Upper lobe of left lung (tissue), 6 donors: ENCODE measurements around the gene ARRDC3. TPM values are rescaled to one million over a fixed set of nuclear protein-coding genes. Genes with fewer than 3 reads are reported as not detected.

Experiments
- ATAC-seq, 2 donors: fragments of 200-7000 bp; cut with Tn5 transposase; one replicate each; pipeline ENCODE4 v1.9.1; 2022; ENCODE audit warnings: mild to moderate bottlenecking in 2 of 2, moderate library complexity in 2 of 2; ENCODE audit not compliant: low FRiP score in 2 of 2
- DNase-seq, 2 donors: peaks; one replicate each; pipeline ENCODE4 v3.0.0-alpha.2; 2019 to 2020
- H3K27ac ChIP-seq, 4 donors: fragments of 200-600 bp; sonication (generic); one replicate each; pipeline ENCODE4 v1.5.1; 2016 to 2019
- H3K27me3 ChIP-seq, 4 donors: fragments of 200-600 bp; sonication (generic); one replicate each; pipeline ENCODE4 v1.5.1; 2017 to 2019
- H3K36me3 ChIP-seq, 4 donors: fragments of 200-600 bp; sonication (generic); one replicate each; pipeline ENCODE4 v1.5.1; 2016 to 2019
- H3K4me1 ChIP-seq, 4 donors: fragments of 200-600 bp; sonication (generic); one replicate each; pipeline ENCODE4 v1.5.1; 2018 to 2019
- H3K4me3 ChIP-seq, 4 donors: fragments of 200-600 bp; sonication (generic); one replicate each; pipeline ENCODE4 v1.5.1; 2017 to 2019; ENCODE audit warnings: mild to moderate bottlenecking in 2 of 4, moderate library complexity in 1 of 4
- H3K9me3 ChIP-seq, 4 donors: fragments of 200-600 bp; sonication (generic); one replicate each; pipeline ENCODE4 v1.5.1; 2018 to 2019
- CTCF ChIP-seq, 6 experiments: fragments of 450-650 bp in 4 of 6; fragments of 200-600 bp in 2 of 6; sonication (generic) in 2 of 6; IDR thresholded peaks; one replicate each; pipeline ENCODE4 v1.5.1; 2016 to 2019; ENCODE audit warnings: antibody characterized with exemption in 6 of 6
- EP300 ChIP-seq, 4 donors: sonication (generic); formaldehyde crosslinking; IDR thresholded peaks; one replicate each; pipeline ENCODE4 v1.5.1; 2017; ENCODE audit warnings: antibody characterized with exemption in 4 of 4, control low read depth in 2 of 4
- POLR2A ChIP-seq, 4 donors: fragments of 450-650 bp; IDR thresholded peaks; one replicate each; pipeline ENCODE4 v1.5.1; 2016 to 2017; ENCODE audit warnings: antibody characterized with exemption in 4 of 4, mild to moderate bottlenecking in 2 of 4
- POLR2AphosphoS5 ChIP-seq, 2 donors: sonication (generic); formaldehyde crosslinking; IDR thresholded peaks; one replicate each; pipeline ENCODE4 v1.5.1; 2017; ENCODE audit warnings: antibody characterized with exemption in 2 of 2
- WGBS, 2 donors: methylation state at CpG; one replicate each; pipeline ENCODE4 v1.1.5; 2017 to 2018; 5-methylcytosine and 5-hydroxymethylcytosine counted together
- total RNA-seq, 6 donors: library from RNA; depleted of rRNA in 4 of 6; stranded (reverse); fragments of >200 nt in 4 of 6; gene quantifications; one replicate each; pipeline versions ENCODE4 v1.1.0 to v1.2.1, GENCODE V29; 2016 to 2021
- donor health status: DM: no; HTN: no; CAD: no; lungs with moderate emphysema.
- donor health status: DM: no; HTN: yes; CAD: no; lungs with severe emphysema.

The ARRDC3 gene
- total RNA-seq, 6 donors from 2014 or later, result 43.2 to 175 (median 107) TPM

GRCh38 chr5:91409304-91409703, 26.2 kb upstream of the ARRDC3 start:
- TF ChIP-seq POLR2A (IDR thresholded peaks at IDR 0.05), result no peak
- no peak for TF ChIP-seq EP300 (IDR thresholded peaks at IDR 0.05)
- no peak for TF ChIP-seq CTCF (IDR thresholded peaks at IDR 0.05)
- no peak for TF ChIP-seq POLR2AphosphoS5 (IDR thresholded peaks at IDR 0.05)
- H3K27ac ChIP-seq, result no peak overlapping the region
- 94 to 100% methylated on average over 1 of the region's 1 CpG for WGBS, 2 donors
- ATAC-seq (no peak), DNase-seq (no peak)
- no peaks in the 10 kb centered on the region for H3K9me3 ChIP-seq
- no peaks in the 10 kb centered on the region for H3K27me3 ChIP-seq
- no peak overlapping the region for H3K4me3 ChIP-seq
- H3K36me3 ChIP-seq, result no peaks in the 10 kb centered on the region
- H3K4me1 ChIP-seq, result no peaks in the 10 kb centered on the region

GRCh38 chr5:91408710-91409109, 25.6 kb upstream of the ARRDC3 start:
- H3K9me3 ChIP-seq, result no peaks in the 10 kb centered on the region
- H3K4me3 ChIP-seq, result no peak overlapping the region
- no peaks in the 10 kb centered on the region for H3K4me1 ChIP-seq
- no peak overlapping the region for H3K27ac ChIP-seq
- no peaks in the 10 kb centered on the region for H3K27me3 ChIP-seq
- DNase-seq, result no peak
- no peak for ATAC-seq
- H3K36me3 ChIP-seq, result no peaks in the 10 kb centered on the region
- TF ChIP-seq EP300 (IDR thresholded peaks at IDR 0.05), result no peak
- no peak for TF ChIP-seq CTCF (IDR thresholded peaks at IDR 0.05)
- TF ChIP-seq POLR2AphosphoS5 (IDR thresholded peaks at IDR 0.05), result no peak
- no peak for TF ChIP-seq POLR2A (IDR thresholded peaks at IDR 0.05)

- Histone ChIP-seq H3K36me3 (no peaks in the 10 kb centered on the region), H3K27ac (no peak overlapping the region), H3K4me3 (no peak overlapping the region), H3K27me3 (no peaks in the 10 kb centered on the region), H3K4me1 (no peaks in the 10 kb centered on the region), H3K9me3 (no peaks in the 10 kb centered on the region)
- no peak for ATAC-seq
- TF ChIP-seq CTCF (IDR thresholded peaks at IDR 0.05) (no peak), POLR2AphosphoS5 (IDR thresholded peaks at IDR 0.05) (no peak), EP300 (IDR thresholded peaks at IDR 0.05) (no peak), POLR2A (IDR thresholded peaks at IDR 0.05) (no peak)
- no peak for DNase-seq
- WGBS, 2 donors, result 76 to 83% methylated on average over 1 of the region's 1 CpG
Measured at GRCh38 chr5:91407204-91407603, 24.1 kb upstream of the ARRDC3 start.

GRCh38 chr5:91403438-91403837, 20.3 kb upstream of the ARRDC3 start:
- Histone ChIP-seq H3K4me1 (no peaks in the 10 kb centered on the region), H3K4me3 (no peak overlapping the region), H3K27me3 (no peaks in the 10 kb centered on the region), H3K9me3 (no peaks in the 10 kb centered on the region), H3K36me3 (no peaks in the 10 kb centered on the region), H3K27ac (no peak overlapping the region)
- DNase-seq (no peak), ATAC-seq (no peak)
- no peak for TF ChIP-seq POLR2A (IDR thresholded peaks at IDR 0.05)
- TF ChIP-seq POLR2AphosphoS5 (IDR thresholded peaks at IDR 0.05), result no peak

DNA sequence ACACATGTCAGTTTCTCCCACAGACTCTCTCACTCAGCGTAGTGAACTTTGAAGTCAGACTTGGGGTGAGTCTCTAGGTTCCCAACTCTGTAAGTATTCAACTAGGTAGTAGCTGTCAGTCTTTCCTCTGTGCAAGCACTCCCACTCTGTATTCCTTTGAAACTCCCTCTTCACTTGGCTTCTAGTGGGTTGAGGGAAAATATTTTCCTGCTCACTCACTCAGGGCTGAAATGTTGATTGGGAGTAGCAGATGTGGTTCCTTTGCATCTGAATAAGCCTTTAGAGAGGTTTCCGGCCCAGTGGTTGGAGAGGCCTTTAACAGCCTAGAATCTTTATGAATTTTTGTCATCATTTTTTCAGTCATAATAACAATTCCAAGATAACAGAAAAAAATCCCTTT, 18.1 kb upstream of the ARRDC3 start:
- no peaks in the 10 kb centered on the region for H3K4me1 ChIP-seq
- DNase-seq (no peak), ATAC-seq (no peak)
- H3K27me3 ChIP-seq, result no peaks in the 10 kb centered on the region
- 91 to 93% methylated on average over 2 of the region's 2 CpGs for WGBS, 2 donors
- no peak overlapping the region for H3K4me3 ChIP-seq
- H3K27ac ChIP-seq, result no peak overlapping the region
- no peaks in the 10 kb centered on the region for H3K36me3 ChIP-seq
- TF ChIP-seq EP300 (IDR thresholded peaks at IDR 0.05), result no peak
- no peak for TF ChIP-seq POLR2A (IDR thresholded peaks at IDR 0.05)
- TF ChIP-seq POLR2AphosphoS5 (IDR thresholded peaks at IDR 0.05), result no peak
- TF ChIP-seq CTCF (IDR thresholded peaks at IDR 0.05), result no peak
- no peaks in the 10 kb centered on the region for H3K9me3 ChIP-seq
